Measurements from ENCODE around the gene SMU1. TPM values are rescaled to one million over a fixed set of nuclear protein-coding genes. Genes with fewer than 3 reads are reported as not detected.
A peak's percentile ranks its signal among the peaks of the same experiment; 100 is the strongest.

Gene SMU1
- total and polyA plus RNA-seq, 2 of the 13 experiments (the other 11 are each of a cell fraction or from before 2014, with no cell fraction given): 12.9 to 36.6 TPM

DNA sequence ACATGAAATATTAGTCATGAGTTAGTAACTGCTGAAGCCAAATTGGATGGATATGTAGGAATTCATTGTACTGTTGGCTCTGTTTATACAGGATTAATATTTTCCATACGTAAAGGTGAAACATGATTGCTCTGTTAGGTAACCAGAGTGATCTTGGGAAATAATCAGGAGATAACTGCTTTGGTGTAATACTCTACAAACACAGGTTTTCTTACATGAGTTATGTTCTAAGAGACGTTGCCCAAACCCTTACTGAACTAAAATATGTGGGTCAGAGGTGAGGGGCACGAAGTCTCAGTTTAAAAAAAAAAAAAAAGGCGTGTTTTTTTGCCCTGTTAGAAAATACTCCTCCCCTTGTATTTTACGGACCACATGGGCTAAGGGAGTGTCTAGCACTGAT is 43.6 kb downstream of the SMU1 start (continued):
- TF ChIP-seq, protein P1, sequence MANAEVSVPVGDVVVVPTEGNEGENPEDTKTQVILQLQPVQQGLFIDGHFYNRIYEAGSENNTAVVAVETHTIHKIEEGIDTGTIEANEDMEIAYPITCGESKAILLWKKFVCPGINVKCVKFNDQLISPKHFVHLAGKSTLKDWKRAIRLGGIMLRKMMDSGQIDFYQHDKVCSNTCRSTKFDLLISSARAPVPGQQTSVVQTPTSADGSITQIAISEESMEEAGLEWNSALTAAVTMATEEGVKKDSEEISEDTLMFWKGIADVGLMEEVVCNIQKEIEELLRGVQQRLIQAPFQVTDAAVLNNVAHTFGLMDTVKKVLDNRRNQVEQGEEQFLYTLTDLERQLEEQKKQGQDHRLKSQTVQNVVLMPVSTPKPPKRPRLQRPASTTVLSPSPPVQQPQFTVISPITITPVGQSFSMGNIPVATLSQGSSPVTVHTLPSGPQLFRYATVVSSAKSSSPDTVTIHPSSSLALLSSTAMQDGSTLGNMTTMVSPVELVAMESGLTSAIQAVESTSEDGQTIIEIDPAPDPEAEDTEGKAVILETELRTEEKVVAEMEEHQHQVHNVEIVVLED (CRISPR knock-in tag; IDR thresholded peaks at IDR 0.05; ENCODE audit: borderline replicate concordance): no peak
- 0 out of 2 replicates have a peak, but pooled peaks have one; percentile 14 for TF ChIP-seq THAP11 (CRISPR knock-in tag; IDR thresholded peaks at IDR 0.05)
- TF ChIP-seq RARA (CRISPR knock-in tag; IDR thresholded peaks at IDR 0.05): 0 out of 2 replicates have a peak, but pooled peaks have one; percentile 11
- peak; percentile 73 for TF ChIP-seq GFI1 (CRISPR knock-in tag; IDR thresholded peaks at IDR 0.05; ENCODE audit: borderline replicate concordance)
- no peak for TF ChIP-seq ZNF432 (CRISPR knock-in tag; IDR thresholded peaks at IDR 0.05; ENCODE audit: borderline replicate concordance)
- peak; percentile 45 for TF ChIP-seq HNF4A (CRISPR knock-in tag; IDR thresholded peaks at IDR 0.05)
- no peak for TF ChIP-seq ZNF747 (CRISPR knock-in tag; IDR thresholded peaks at IDR 0.05; ENCODE audit: borderline replicate concordance)
- TF ChIP-seq FOXA3 (CRISPR knock-in tag; IDR thresholded peaks at IDR 0.05): peak; percentile 36; the same call in 1 of the 2 replicates
- peak in 1 of 2 experiments; percentile 62; a peak in 1 of 4 replicates for TF ChIP-seq EP300 (IDR thresholded peaks at IDR 0.05; ENCODE audit: low read depth in 2 of 2, low read length in 2 of 2)
- TF ChIP-seq EP300 (CRISPR knock-in tag; IDR thresholded peaks at IDR 0.05; ENCODE audit: borderline replicate concordance): no peak; the same call in 1 of the 2 replicates
- TF ChIP-seq BCL6 (CRISPR knock-in tag; IDR thresholded peaks at IDR 0.05): 0 out of 2 replicates have a peak, but pooled peaks have one; percentile 13
- peak; percentile 28; the same call in 1 of the 2 replicates for TF ChIP-seq NR2F6 (IDR thresholded peaks at IDR 0.05)
- no peak for TF ChIP-seq NR2F6 (CRISPR knock-in tag; IDR thresholded peaks at IDR 0.05)
- TF ChIP-seq FOXP1 (IDR thresholded peaks at IDR 0.05): no peak
- TF ChIP-seq FOXP1 (CRISPR knock-in tag; IDR thresholded peaks at IDR 0.05): 0 out of 2 replicates have a peak, but pooled peaks have one; percentile 16
- peak; percentile 30; the same call in 1 of the 2 replicates for TF ChIP-seq CEBPG (CRISPR knock-in tag; IDR thresholded peaks at IDR 0.05)
- TF ChIP-seq CEBPB (IDR thresholded peaks at IDR 0.05; ENCODE audit: borderline replicate concordance, low read depth, low read length): peak; percentile 56; the same call in 1 of the 2 replicates
- 0 out of 2 replicates have a peak, but pooled peaks have one; percentile 17 for TF ChIP-seq MED1 (CRISPR knock-in tag; IDR thresholded peaks at IDR 0.05)
- no peak for TF ChIP-seq FOXA1 (IDR thresholded peaks at IDR 0.05)
- TF ChIP-seq FOXA1 (CRISPR knock-in tag; IDR thresholded peaks at IDR 0.05): 0 out of 2 replicates have a peak, but pooled peaks have one; percentile 5
- TF ChIP-seq RXRB (CRISPR knock-in tag; IDR thresholded peaks at IDR 0.05; ENCODE audit: borderline replicate concordance): peak; percentile 48
- TF ChIP-seq WIZ (CRISPR knock-in tag; IDR thresholded peaks at IDR 0.05): no peak
- no peak for TF ChIP-seq SOX6 (IDR thresholded peaks at IDR 0.05)
- TF ChIP-seq SOX6 (CRISPR knock-in tag; IDR thresholded peaks at IDR 0.05): peak; percentile 35; the same call in 1 of the 2 replicates
- TF ChIP-seq ZNF430 (CRISPR knock-in tag; IDR thresholded peaks at IDR 0.05): no peak
- TF ChIP-seq NCOA2 (CRISPR knock-in tag; IDR thresholded peaks at IDR 0.05): peak; percentile 65; the same call in 1 of the 2 replicates
- TF ChIP-seq TCF7 (IDR thresholded peaks at IDR 0.05; ENCODE audit: low read depth): 0 out of 2 replicates have a peak, but pooled peaks have one; percentile 10
- no peak for TF ChIP-seq ZFY (CRISPR knock-in tag; IDR thresholded peaks at IDR 0.05)
